Activated T-helper 1 cell treated with anti-CD3 and anti-CD28 coated beads, Interleukin-12 subunit alpha, Interleukin-12 subunit beta, Interleukin-2, Interleukin-4 antibody, amounts not matched to agents 30 ng/mL and 10 ng/mL and 1 ng/mL, durations not matched to agents 14 hours and 24 hours and 36 hours (primary cell): ENCODE results near the gene FAM32A. TPM values are rescaled to one million over a fixed set of nuclear protein-coding genes. Genes with fewer than 3 reads are reported as not detected.

ENCODE experiments used
- DNase-seq: peaks from one replicate; pipeline ENCODE4 v3.0.0; 2021; ENCODE audit warnings: low spot score
- H3K27ac Mint-ChIP-seq: one replicate; pipeline ENCODE4 v1.8.0; 2021; ENCODE audit warnings: mild to moderate bottlenecking, mixed read lengths
- H3K27me3 Mint-ChIP-seq: one replicate; pipeline ENCODE4 v1.8.0; 2022; ENCODE audit warnings: mild to moderate bottlenecking, moderate library complexity, mixed read lengths; ENCODE audit not compliant: insufficient read depth
- H3K36me3 Mint-ChIP-seq: one replicate; pipeline ENCODE4 v1.8.0; 2021; ENCODE audit warnings: low read depth, mixed read lengths
- H3K4me1 Mint-ChIP-seq: one replicate; pipeline ENCODE4 v1.8.0; 2021; ENCODE audit warnings: low read depth, mixed read lengths
- H3K4me3 Mint-ChIP-seq: one replicate; pipeline ENCODE4 v1.8.0; 2021; ENCODE audit warnings: mild to moderate bottlenecking, moderate library complexity, mixed read lengths
- H3K9me3 Mint-ChIP-seq: one replicate; pipeline ENCODE4 v1.8.0; 2021; ENCODE audit warnings: mixed read lengths
- intact Hi-C: fragments of 100-400 bp; cut with micrococcal nuclease; formaldehyde crosslinking; loops from one replicate; pipeline ENCODE4 v1.15.1; 2024
- total RNA-seq: library from RNA; stranded (reverse); gene quantifications from 2 replicates; pipeline ENCODE4 v1.2.3, GENCODE V29; 2022

FAM32A gene
- total RNA-seq, 1 donor from 2014 or later: 72.8 TPM

DNA sequence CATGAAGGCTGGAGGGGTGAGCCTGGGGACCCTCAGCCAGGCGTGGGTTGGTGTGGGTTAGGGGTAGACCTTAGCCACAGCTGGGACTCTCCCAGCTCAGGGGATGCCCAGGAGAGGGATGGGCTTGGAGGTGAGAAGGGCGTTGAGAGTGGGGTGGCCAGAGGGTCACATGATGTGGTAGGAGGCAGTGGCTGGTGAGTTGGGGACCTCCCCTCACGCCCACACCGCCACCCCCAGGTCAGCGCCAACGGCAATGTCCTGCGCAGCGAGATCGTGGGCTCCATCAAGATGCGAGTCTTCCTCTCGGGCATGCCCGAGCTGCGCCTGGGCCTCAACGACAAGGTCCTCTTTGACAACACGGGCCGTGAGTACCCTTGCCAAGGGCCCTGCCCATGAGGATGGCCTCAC is 41.0 kb downstream of the FAM32A start:
- H3K9me3 Mint-ChIP-seq: peaks cover 9% of the 10 kb centered on the region
- intact Hi-C loops: no loop called here
- peaks cover 39% of the 10 kb centered on the region for H3K36me3 Mint-ChIP-seq
- no peak overlapping the region for H3K4me3 Mint-ChIP-seq
- no peaks in the 10 kb centered on the region for H3K4me1 Mint-ChIP-seq
- DNase-seq: no peak
- H3K27ac Mint-ChIP-seq: no peak overlapping the region
- H3K27me3 Mint-ChIP-seq: no peaks in the 10 kb centered on the region

DNA sequence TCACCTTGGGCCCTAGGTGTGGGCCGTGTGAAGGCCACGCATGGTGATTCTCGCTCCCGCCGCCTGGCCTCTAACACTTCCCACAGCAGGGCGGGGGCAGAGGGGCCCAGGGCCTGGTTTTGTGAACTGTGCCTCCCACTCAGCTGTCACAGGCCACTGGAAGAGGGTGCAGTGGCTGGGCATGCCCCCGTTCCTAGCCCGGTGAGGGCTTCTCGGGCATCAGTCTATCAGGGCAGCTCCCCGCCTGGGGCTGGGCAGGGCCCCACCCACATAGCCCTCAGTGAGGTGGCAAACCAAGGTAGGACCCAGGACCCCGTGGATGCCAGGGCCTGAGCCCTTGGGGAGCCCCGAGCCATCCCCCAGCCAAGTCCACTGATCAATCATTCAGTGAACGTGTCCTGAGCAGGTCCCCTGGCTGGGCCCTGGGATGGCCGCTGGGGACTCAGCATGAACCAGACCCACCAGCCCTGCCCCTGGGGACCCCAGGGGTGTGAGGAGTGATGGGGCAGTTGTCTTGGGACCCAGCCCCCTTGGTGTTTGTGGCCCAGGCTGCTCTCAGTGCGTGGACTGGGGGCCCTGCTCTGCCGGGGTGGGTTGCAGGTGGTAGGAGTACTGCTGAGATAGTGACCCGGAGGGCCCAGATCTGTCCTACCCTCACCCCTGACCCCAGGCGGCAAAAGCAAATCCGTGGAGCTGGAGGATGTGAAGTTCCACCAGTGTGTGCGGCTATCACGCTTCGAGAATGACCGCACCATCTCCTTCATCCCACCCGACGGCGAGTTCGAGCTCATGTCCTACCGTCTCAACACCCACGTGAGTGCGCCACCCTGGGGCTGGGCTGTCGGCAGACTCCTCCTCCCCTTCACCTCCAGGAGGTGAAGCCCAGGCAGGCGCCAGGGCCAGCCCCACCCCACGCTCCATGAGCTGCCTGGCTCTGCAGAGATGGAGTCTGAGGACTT is 41.9 kb downstream of the FAM32A start:
- no peak for DNase-seq
- Mint-ChIP-seq H3K27ac (no peak overlapping the region), H3K4me1 (no peaks in the 10 kb centered on the region), H3K4me3 (no peak overlapping the region), H3K36me3 (peaks cover 37% of the 10 kb centered on the region), H3K9me3 (peaks cover 6% of the 10 kb centered on the region), H3K27me3 (no peaks in the 10 kb centered on the region)
- intact Hi-C loops: no loop called here

DNA sequence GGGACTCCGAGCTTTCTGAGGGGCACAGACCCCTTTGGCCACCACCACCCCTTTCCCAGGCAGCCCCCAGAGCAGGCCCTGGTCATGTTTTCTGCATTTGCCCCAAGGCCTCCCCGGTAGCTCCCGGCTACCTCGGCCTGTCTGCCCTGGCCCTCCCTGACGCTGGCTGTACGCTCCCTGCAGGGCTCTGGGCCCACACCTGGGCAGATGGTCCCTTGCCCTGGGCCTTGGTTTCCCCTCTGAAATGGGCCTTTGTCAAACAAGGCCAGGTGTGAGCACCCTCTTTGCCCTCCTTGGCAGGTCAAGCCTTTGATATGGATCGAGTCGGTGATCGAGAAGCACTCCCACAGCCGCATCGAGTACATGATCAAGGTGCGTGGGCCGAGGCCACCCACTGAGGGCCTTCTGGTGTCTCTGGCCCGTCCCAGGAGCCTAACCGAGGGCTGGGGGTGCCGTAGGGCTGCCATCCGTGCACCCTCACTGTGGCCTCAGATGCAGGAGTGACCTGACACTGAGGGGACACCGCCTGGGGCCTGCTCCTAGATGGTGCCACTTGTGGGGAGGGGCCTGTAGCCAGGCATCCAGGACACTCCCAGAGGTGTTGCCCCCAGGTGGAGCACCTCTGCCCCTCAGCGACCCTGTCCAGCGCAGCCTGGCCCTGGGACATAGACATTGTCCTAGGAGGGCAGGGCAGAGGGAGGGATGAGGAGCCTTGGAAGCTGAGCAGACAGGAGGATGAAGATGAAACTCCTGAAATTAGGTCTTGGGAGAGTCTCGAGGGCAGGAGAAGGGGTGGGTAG is 42.8 kb downstream of the FAM32A start:
- intact Hi-C loops: no loop called here
- DNase-seq: no peak
- H3K27me3 Mint-ChIP-seq: no peaks in the 10 kb centered on the region
- H3K4me3 Mint-ChIP-seq: no peak overlapping the region
- H3K27ac Mint-ChIP-seq: no peak overlapping the region
- H3K9me3 Mint-ChIP-seq: no peaks in the 10 kb centered on the region
- no peaks in the 10 kb centered on the region for H3K4me1 Mint-ChIP-seq
- peaks cover 35% of the 10 kb centered on the region for H3K36me3 Mint-ChIP-seq

DNA sequence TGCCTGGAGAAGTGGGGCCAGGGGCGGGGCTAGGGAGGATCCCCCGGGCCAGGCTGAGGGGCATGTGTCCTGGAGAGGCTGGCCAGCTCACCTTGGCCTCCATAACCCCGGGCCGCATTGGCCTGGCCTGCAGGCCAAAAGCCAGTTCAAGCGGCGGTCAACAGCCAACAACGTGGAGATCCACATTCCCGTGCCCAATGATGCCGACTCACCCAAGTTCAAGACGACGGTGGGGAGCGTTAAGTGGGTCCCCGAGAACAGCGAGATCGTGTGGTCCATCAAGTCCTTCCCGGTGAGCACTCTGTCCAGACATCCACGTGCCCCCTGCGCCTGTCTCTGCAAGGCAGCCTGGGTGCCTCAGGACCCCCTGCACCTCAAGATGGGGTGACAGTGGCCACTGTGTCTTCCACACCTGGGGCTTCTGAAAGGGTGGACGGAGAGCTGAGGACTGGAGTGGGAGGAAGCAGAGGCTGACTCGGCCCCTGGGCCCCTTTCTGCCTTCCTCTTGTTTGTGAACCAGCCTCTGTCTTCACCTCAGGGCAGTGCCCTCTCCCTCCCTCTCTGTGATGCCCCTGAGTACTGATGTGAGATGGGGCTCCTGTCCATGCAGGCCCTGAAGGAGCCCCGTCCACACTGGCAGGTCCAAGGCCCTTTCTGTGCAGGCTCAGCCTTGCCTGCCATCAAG is 43.6 kb downstream of the FAM32A start:
- H3K4me1 Mint-ChIP-seq: no peaks in the 10 kb centered on the region
- H3K27me3 Mint-ChIP-seq: no peaks in the 10 kb centered on the region
- intact Hi-C loops: no loop called here
- H3K9me3 Mint-ChIP-seq: no peaks in the 10 kb centered on the region
- peaks cover 31% of the 10 kb centered on the region for H3K36me3 Mint-ChIP-seq
- no peak for DNase-seq
- no peak overlapping the region for H3K4me3 Mint-ChIP-seq
- no peak overlapping the region for H3K27ac Mint-ChIP-seq

DNA sequence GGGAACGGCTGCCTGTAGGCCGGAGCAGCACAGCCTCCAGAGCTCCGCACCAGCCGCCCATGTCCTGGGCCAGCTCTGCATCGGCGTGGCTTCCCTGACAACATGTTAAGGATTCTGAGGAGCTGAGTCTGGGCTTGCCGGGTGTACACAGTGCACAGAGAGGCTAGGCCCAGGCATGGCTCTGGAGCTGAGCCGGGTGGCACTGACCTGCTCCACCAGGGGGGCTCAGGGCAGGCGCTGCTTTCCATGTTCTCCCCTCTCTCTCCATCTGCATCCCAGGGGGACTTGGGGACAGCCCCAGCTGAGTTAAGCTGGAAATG is 44.1 kb downstream of the FAM32A start:
- Mint-ChIP-seq H3K27me3 (no peaks in the 10 kb centered on the region), H3K9me3 (no peaks in the 10 kb centered on the region), H3K36me3 (peaks cover 29% of the 10 kb centered on the region), H3K27ac (no peak overlapping the region), H3K4me1 (no peaks in the 10 kb centered on the region), H3K4me3 (no peak overlapping the region)
- no peak for DNase-seq
- intact Hi-C loops: no loop called here

DNA sequence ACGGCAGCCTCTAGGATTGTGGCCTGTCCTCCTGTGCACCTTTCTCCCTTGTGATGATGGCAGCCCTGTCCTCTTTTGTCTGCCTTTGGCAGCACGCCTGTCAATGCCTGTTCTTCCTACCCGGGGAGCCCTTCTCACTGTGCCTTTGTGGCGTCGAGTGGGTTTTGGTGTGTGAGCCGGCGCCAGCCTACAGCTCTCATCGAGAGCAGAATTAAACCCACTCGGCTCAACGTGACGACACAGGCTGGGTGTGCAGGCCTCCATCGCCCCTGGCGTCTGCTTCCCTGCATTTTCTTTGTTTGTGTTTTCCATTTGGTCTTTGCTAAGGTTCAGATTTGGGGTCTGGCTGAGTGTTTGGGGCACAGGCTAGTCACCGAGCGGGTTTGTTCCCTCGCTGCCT is 46.9 kb downstream of the FAM32A start:
- Mint-ChIP-seq H3K4me3 (no peak overlapping the region), H3K27me3 (no peaks in the 10 kb centered on the region), H3K36me3 (peaks cover 45% of the 10 kb centered on the region), H3K27ac (no peak overlapping the region), H3K9me3 (no peaks in the 10 kb centered on the region), H3K4me1 (peaks cover 10% of the 10 kb centered on the region)
- no peak for DNase-seq
- intact Hi-C loops: no loop called here

DNA sequence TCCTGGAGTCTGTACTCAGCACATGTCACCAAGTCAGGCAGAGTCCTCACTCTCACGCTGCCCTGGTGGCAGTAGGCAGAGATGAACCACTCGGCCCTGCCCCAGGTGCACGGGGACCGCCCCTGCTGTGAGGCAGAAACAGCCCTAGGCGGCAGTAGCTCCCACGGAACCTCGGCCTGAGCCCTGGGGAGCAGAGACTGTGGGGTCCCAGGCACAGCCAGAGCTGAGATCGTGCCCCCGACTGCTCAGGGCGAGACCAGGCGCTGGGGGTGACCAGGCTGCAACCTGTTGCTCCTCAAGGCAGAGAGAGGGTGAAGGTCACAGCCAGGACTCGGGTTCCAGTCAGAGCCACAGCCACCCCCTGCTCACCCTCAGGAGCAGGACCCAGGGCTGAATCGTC is 47.4 kb downstream of the FAM32A start:
- H3K4me1 Mint-ChIP-seq: peaks cover 10% of the 10 kb centered on the region
- H3K27me3 Mint-ChIP-seq: no peaks in the 10 kb centered on the region
- no peaks in the 10 kb centered on the region for H3K9me3 Mint-ChIP-seq
- no peak overlapping the region for H3K4me3 Mint-ChIP-seq
- DNase-seq: no peak
- H3K36me3 Mint-ChIP-seq: peaks cover 45% of the 10 kb centered on the region
- intact Hi-C loops: no loop called here
- no peak overlapping the region for H3K27ac Mint-ChIP-seq

DNA sequence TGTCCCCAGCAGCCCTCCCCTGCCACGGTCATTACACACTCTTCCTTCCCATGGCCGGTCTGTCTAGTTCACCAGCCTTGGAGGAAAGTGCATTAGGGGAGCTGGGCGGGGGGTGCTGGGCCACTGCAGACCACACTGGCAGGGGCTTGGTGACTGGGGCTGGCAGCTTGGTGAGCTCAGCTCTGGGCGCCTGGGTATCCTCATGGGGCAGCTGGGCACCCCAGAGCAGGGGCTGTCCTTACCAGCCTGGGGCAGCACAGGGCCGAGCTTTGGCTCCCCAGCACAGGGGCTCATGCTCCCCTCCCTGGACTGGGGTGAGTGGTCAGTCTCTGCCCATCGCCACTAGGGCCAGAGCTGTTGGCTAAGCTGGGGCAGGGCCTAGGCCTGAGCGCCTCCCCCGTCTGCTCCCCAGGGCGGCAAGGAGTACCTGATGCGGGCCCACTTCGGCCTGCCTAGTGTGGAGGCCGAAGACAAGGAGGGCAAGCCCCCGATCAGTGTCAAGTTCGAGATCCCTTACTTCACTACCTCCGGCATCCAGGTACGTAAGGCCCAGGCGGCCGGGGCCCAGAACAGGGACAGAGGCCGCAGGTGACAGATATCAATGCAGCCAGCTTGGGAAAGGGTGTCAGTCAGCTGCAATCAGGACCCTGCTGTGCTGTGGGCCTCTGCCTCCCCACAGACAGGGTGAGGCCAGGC is 48.0 kb downstream of the FAM32A start:
- intact Hi-C loops: no loop called here

DNA sequence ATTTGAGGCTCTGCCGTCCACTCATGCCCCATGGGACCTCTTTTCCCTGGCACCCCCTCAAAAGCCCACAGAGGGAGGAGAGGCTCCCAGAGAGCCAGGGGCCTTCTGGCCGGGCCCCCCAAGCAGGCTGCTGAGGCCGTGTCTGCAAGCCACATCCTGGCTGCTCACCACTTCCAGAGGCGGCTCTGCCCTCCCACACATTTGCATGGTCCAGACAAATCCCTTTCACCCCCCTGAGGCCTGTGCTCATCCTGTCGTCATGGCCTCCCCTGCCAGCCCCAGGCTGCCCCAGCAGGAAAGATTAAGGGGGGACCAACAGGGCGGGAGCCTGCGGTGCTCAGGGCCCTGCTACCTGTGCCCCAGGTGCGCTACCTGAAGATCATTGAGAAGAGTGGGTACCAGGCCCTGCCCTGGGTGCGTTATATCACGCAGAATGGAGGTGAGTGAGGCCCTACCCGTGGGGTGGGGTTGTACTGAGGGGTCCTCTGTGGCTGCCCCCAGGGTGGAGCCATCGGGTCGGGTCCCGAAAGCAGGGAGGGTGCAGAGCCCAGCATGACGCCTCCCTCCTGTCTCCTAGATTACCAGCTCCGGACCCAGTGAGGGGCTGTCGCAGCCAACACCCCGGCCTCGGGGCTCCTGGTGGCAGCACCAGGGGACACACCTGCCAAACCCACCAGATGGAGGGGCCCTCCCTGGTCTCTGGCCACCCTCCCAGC is 48.8 kb downstream of the FAM32A start:
- DNase-seq: no peak
- Mint-ChIP-seq H3K27ac (no peak overlapping the region), H3K27me3 (no peaks in the 10 kb centered on the region), H3K4me3 (no peak overlapping the region), H3K4me1 (peaks cover 17% of the 10 kb centered on the region), H3K36me3 (peaks cover 47% of the 10 kb centered on the region), H3K9me3 (no peaks in the 10 kb centered on the region)
- intact Hi-C loops: no loop called here

More for the DNA sequence above, 48.0 kb downstream of the FAM32A start:
- H3K36me3 Mint-ChIP-seq: peaks cover 47% of the 10 kb centered on the region
- no peak overlapping the region for H3K27ac Mint-ChIP-seq
- no peak overlapping the region for H3K4me3 Mint-ChIP-seq
- no peaks in the 10 kb centered on the region for H3K27me3 Mint-ChIP-seq
- DNase-seq: no peak
- H3K4me1 Mint-ChIP-seq: peaks cover 13% of the 10 kb centered on the region
- H3K9me3 Mint-ChIP-seq: no peaks in the 10 kb centered on the region

DNA sequence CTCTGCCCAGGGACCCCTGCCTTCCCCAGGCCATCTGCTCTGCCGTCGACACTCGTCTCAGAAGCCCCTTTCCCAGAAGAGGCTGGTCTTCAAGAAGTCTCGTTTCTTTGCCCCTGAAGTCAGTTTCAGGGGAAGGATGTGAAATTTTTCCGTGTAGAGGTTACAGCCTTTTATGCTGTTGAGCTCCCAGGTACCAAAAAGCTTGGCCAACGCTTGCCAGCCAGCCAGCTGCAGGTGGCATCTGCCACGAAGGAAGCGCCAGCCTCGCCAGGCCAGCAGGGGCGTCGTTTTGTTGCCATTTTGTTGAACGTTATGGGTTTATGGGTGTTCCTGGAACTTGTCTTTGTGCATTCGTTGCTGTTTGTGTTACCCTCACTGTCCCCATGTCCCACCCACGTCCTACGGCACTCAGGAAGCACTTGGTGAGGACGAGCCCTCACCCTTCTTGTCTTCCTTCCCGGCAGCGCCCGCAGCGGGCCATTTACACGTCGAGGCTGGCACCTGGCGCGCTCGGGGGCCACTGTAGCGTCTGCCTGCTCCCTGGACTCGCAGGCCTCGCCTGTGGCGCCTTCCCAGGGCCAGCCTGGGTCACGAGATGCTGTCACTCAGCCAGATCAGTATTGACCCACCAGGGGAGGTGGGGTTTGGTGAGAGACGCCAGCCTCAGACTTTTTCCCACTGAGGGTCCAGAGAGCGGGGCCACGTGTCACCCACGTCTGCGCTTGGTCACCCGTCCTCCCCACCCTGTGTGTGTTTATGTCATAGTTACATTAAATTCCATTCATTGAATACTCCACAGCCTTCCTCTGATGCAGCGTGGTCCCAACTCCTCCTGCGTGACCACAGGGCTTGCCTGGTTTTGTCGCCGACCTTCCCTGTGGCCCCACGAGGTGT is 49.6 kb downstream of the FAM32A start:
- Mint-ChIP-seq H3K36me3 (peaks cover 42% of the 10 kb centered on the region), H3K4me3 (no peak overlapping the region), H3K27me3 (no peaks in the 10 kb centered on the region), H3K27ac (no peak overlapping the region), H3K9me3 (no peaks in the 10 kb centered on the region), H3K4me1 (peaks cover 17% of the 10 kb centered on the region)
- intact Hi-C loops: no loop called here
- DNase-seq: no peak

DNA sequence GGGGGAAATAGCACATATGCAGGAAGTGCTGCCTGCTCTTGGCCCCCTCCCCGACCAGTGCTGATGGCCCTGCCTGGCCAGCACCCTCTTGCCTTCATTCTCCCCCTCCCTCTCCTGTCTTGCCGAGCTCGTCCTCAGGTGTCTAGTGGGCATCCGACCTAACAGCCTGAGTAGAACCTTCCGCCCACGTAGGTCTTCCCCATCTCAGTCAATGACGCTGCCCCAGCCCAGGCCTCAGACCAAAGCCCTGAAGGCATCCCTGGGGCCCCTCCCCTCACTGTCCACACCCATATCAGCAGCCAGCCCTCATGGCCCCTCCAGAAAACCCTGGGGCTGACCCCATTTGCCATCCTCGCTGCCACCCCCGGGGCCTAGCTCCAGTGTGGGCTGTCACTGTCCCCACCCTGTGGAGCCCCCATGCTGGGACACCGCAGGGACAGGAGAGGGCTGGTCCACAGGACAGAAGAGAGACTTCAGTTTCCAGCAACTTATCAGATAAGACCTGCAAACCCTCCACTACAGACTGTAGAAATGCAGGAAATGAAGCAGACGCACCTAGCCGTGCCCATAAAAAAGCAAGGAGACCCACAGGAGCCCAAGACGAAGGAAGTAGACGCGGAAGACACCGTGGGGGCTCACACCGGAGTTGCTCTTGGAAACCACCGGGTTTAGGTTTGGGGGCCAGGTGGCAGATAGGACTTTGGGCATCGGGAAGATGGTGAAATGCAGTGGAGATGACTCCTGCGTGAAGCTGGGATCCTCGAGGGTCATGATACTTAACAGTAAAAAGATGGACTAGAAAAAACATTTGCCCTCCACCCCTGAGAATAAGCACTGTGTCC is 50.8 kb downstream of the FAM32A start:
- intact Hi-C loops: no loop called here
- no peaks in the 10 kb centered on the region for H3K9me3 Mint-ChIP-seq
- no peaks in the 10 kb centered on the region for H3K27me3 Mint-ChIP-seq
- peaks cover 38% of the 10 kb centered on the region for H3K36me3 Mint-ChIP-seq
- DNase-seq: no peak
- H3K4me1 Mint-ChIP-seq: peaks cover 17% of the 10 kb centered on the region
- no peak overlapping the region for H3K27ac Mint-ChIP-seq
- no peak overlapping the region for H3K4me3 Mint-ChIP-seq
